ENCODE measurements around the gene FALEC. TPM values are rescaled to one million over a fixed set of nuclear protein-coding genes. Genes with fewer than 3 reads are reported as not detected.

Gene FALEC
- total and polyA plus RNA-seq, 2 of the 8 experiments (the other 6 are each of a cell fraction or from before 2014, with no cell fraction given): not detected

- TF ChIP-seq NANOG (IDR thresholded peaks at IDR 0.05; ENCODE audit: insufficient read depth, low read depth, low read length, poor library complexity, severe bottlenecking) (peak; percentile 1), CTBP2 (IDR thresholded peaks at IDR 0.05; ENCODE audit: borderline replicate concordance, insufficient read depth, insufficient read length, low read length) (no peak), YY1 (IDR thresholded peaks at IDR 0.05; ENCODE audit: low read depth, low read length) (peak; percentile 82), TAF1 (IDR thresholded peaks at IDR 0.05; ENCODE audit: low read depth, low read length) (peak; percentile 99), SAP30 (IDR thresholded peaks at IDR 0.05; ENCODE audit: insufficient read depth, insufficient replicate concordance, low read length) (no peak), RNF2 (IDR thresholded peaks at IDR 0.05; ENCODE audit: borderline replicate concordance, low read depth, low read length, missing control alignments, poor library complexity, severe bottlenecking) (no peak), SIX5 (IDR thresholded peaks at IDR 0.05; ENCODE audit: low read depth, low read length) (no peak), TCF12 (IDR thresholded peaks at IDR 0.05; ENCODE audit: low read depth, low read length) (no peak), PHF8 (conservative IDR thresholded peaks at IDR 0.05; ENCODE audit: low read depth, low read length) (peak; percentile 87), CTCF (IDR thresholded peaks at IDR 0.05; ENCODE audit: control extremely low read depth in 1 of 3, insufficient read depth in 1 of 3, low read depth in 1 of 3, low read length in 3 of 3) (no peak), RAD21 (IDR thresholded peaks at IDR 0.05 in 1 of 2, conservative IDR thresholded peaks at IDR 0.05 in 1 of 2; ENCODE audit: low read depth in 2 of 2, low read length in 2 of 2) (peak in 1 of 2 experiments; percentile 15; a peak in 1 of 4 replicates), SRF (IDR thresholded peaks at IDR 0.05; ENCODE audit: low read depth, low read length) (peak; percentile 100), USF2 (IDR thresholded peaks at IDR 0.05; ENCODE audit: low read length) (no peak), ASH2L (IDR thresholded peaks at IDR 0.05; ENCODE audit: low read length) (peak; percentile 82), SIN3A (conservative IDR thresholded peaks at IDR 0.05 in 1 of 2, IDR thresholded peaks at IDR 0.05 in 1 of 2; ENCODE audit: low read depth in 1 of 2, low read length in 2 of 2) (peak in 1 of 2 experiments; percentile 27; a peak in 2 of 4 replicates), CBX5 (IDR thresholded peaks at IDR 0.05; ENCODE audit: low read depth, low read length) (no peak)
Measured at GRCh38 chr1:150579110-150579944, 63.8 kb downstream of the FALEC start, which contains the start of gene MCL1 (continued).
